NCI-H2227 (cell line): ENCODE measurements around the gene SMS.

Experiments used
- DNase-seq: peaks from one replicate; lab custom pipeline; 2025; ENCODE audit not compliant: unreplicated experiment; lab: John Stamatoyannopoulos, UW

Gene SMS

GRCh38 chrX:21940356-21940829 lies at the start of gene SMS:
TSS of gene SMS (plus strand) at chrX:21940709. CDS start at chrX:21940825, 116 bp downstream.
- DNase-seq, result peak; percentile 91

- DNase-seq, result no peak
Measured at GRCh38 chrX:21905313-21905712, 35.2 kb upstream of the SMS start.

GRCh38 chrX:21905953-21906352 lies 34.6 kb upstream of the SMS start:
- DNase-seq, result no peak

DNA sequence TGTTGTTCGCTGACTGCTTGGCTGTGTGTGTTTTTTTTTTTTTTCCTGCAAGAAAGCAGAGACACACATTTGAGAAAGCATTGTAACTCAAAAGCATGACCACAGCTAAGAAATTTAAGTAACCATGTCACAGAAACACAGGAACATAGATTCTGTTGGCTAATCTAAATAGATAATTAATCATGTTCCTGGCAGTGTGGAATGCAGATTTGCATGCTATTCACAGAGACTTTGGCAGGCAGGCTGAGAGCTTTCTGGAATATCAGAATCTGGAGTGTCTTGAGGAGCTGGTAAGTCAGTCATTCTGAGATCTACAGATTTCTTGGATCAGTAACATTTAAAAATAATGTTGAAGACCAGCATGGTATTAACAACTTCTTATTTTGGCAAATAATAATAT lies 33.2 kb upstream of the SMS start:
- no peak for DNase-seq

DNA sequence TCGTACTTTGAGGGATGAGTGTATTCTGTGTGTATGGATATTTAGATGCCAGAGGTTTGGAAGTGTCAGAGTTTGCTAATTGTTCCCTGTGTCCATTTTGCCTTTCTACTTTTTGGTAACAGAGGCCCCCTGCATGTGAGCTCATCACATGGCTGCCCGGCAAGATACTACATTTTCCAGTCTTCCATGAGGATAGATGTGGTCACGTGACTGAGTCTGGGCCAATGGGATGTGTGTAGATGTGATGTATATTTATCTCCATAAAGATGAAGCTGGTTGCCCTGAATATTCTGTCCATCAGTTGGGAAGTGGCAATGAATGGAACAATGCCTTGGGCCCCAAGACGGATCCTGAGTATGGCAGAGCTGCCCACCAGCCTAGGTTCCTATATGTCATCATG lies 29.0 kb upstream of the SMS start:
- DNase-seq, result no peak

DNA sequence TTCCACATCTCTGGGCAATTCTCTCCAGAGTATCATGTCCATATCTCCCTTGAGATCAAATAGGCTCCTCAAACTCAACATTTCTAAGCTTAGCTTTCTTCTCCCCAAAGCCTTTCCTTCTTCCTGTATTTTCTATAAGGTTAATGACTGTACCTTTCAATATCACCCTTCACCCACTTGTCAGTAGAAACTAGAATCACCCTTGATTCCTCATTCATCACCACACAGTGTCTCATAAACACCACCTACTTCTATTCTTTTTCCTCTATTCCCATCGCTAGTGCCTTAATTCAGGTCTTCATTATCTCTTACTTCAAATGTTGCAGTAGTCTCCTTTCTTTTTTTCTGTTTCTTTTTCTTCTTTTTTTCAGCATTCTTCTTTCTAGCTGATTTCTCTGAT lies 28.3 kb upstream of the SMS start:
- no peak for DNase-seq

- DNase-seq, result no peak
Measured at GRCh38 chrX:21912989-21913388, 27.5 kb upstream of the SMS start.

GRCh38 chrX:21926116-21926515 lies 14.4 kb upstream of the SMS start:
- DNase-seq, result no peak

DNA sequence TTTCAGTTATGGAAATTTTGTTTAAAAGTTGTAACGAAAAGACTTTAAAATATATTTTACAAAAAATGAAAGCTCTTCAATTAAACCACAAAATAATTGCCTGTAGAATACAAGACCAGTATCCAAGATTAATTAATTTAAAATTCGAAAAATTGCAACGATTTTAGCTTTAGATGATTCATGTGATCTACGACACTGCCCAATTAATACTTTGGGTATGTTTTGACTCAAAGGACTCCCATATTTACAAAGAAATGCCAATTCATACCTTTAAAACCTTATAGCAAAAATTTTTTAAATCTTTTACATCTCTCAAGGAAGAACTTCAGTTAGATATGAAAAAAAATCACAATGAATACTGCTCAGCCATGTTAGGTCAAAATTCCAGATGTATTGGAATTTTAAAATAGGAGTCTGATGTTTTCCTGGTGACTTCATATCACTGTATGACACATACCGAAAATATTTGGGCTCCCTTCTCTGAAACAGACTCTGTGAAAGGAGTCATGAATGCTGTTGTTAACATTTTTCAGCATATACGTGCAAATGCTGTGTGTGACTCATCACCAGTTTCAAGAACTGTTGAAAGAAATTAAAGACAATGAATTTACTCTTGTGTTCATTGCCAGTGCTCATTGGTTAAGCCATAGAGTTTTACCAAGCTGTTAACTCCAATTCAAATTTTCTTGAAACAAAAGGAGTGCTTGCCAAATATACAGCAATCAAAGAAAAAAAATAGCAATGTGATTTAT lies 13.8 kb upstream of the SMS start:
- no peak for DNase-seq

- no peak for DNase-seq
Measured at GRCh38 chrX:21929209-21929608, 11.3 kb upstream of the SMS start.

DNA sequence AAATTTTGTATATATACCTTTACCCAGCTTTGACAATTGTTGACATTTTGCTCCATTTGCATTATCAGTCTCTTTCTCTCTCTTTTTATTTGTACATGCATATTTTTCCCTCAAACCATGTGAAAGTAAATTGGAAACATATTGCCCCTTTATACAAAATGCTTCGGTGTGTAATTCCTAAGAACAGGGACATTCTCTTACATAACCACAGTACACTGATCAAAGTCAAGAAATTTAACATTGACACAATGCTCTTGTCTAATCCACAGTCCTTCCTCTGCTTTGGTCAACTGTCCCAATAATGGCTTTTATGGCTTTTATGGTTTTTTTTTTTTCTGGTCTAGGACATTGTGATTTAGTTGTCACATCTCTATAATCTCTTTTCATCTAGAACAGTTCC lies 9.5 kb upstream of the SMS start:
- DNase-seq, result no peak

GRCh38 chrX:21932292-21933002 lies 8.1 kb upstream of the SMS start:
- no peak for DNase-seq

DNA sequence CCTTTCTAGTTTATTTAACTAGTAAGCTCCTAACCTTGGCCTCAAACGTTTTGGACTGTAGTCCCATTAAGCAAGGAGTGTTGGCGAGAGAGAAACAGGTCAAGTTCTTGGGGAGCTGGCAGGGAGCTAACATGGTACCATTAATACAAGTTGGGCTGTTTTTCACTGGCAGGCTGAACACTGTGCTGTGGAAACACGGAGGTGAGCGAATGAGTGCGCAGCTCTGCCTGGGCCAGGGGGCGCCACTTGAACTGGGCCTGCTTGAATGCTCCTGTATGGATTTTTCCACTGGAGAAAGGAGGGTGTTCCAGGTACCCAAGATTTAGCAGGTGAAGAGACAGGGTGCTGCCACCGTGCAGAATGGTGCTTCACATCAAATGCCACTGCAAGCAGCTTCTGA lies 7.4 kb upstream of the SMS start:
- no peak for DNase-seq

GRCh38 chrX:21934414-21934813 lies 6.1 kb upstream of the SMS start:
- no peak for DNase-seq

- peak; percentile 55 for DNase-seq
Measured at GRCh38 chrX:21939906-21940305, 603 bp upstream of the SMS start.

DNA sequence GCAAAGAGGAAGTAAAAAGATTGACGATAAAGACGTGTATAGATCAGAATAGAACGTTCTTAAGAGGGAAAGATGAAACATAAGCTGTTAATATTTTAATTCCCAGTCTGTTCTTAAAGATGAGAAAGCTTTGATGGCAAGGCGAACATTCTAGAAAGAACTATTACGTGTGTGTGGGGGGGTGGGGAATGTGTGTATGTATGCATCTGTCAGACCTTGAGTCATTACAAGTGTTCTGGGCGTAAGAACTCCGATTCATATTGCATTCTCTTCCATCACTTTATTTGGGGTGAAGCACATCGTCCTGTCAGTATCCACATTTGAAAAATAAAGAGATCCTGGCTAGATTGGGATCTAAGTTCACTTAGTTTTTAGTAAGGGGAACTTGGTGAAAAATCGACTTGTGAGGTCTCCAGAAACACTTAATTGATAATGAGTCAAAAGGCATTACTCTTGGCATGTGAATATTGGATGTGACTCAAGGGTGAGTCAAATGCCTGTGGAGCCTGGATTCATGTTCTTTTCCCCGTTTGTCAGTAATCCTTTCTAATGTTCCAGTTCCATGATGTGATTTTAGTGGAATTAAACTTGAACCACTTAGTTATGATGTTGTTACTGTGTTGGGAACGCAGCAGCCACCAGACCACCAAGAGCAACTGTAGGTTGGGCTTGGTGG lies 3.1 kb downstream of the SMS start:
- DNase-seq, result no peak

DNA sequence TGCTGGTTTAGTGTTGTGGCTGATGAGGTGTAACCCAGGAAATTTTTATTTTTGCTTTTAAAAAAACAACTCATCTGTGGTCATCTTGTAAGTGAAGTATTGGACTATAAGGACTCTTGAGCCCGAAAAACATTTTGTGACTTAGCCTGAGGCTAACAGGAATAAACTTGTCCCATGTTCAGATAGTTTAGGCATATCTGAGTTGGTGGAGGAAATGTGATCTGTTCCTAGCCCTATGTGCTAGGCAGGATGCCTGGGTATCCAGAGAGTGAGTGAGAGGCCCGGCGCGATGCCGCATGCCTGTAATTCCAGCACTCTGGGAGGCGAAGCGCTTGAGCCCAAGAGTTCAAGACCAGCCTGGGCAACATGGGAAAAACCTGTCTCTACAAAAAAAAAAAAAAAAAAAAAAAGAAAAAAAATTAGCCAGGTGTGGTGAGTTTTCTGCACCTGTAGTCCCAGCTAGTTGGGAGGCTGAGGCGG lies 3.7 kb downstream of the SMS start:
- DNase-seq, result no peak

DNA sequence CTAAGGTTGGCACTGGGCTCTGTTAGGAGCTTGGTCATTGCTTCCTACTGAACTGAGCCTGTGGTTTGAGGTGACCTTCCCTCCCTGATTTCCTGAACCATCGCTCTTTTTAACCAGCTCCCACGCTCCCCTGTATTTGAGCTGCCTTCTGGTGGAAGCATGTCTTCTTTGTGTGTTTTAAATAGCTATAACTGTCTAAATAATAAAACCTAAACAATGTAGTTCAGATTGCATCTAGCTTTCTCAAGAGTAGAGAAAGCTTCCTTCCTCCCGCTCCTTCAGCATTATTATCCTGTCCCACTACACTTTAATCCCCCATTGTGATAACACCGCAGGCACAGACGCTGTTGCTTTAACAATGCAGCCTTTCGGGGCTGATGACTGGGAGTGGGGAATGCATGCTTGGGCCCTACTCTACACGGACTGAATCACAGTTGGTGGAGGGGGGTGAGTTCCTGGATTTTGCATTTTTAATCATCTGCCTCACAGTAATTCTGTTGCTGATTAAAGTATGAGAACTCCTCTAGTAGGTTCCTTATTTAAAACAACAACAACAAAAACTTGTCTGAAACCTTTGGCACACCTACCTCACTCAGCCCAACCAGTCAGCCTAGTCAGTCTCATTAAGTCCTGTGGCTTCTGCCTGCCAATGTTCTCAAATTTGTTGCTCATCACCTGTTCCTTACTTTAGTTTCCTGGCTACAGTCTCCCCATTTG lies 6.6 kb downstream of the SMS start:
- DNase-seq, result peak; percentile 53

DNA sequence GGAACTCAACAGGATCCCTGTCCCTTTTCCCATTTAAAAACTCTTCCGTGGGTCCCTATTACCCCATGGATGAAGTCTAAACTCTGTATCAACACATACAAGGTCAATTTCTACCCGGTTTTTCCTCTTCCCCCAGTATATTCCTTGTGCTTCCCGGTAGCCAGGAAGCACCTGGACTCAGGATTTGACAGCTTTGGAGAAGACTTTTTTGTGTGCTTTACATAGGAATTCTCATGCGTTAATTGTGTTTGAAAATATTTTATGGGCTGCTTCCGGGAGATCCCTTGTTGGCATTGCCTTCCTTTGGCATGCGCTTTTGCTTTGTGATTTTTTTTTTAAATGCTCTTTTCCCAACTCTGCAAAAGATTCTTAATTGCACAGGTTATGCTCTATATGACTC lies 7.2 kb downstream of the SMS start:
- no peak for DNase-seq

- DNase-seq, result no peak
Measured at GRCh38 chrX:21948897-21949578, 8.5 kb downstream of the SMS start.

GRCh38 chrX:21949689-21950088 lies 9.2 kb downstream of the SMS start:
- DNase-seq, result no peak
